HepG2 (cell line): ENCODE results near the gene CUL2. TPM values are rescaled to one million over a fixed set of nuclear protein-coding genes. Genes with fewer than 3 reads are reported as not detected.

Experiments
- AHDC1 ChIP-seq: sonication (generic); formaldehyde crosslinking; IDR thresholded peaks from 2 replicates; pipeline ENCODE4 v1.5.1; 2020; ENCODE audit warnings: mild to moderate bottlenecking, missing genetic modification reagents, borderline replicate concordance
- ASH2L ChIP-seq: fragments of 300-600, 200-600 bp; sonication (generic); IDR thresholded peaks from 2 replicates; pipeline ENCODE4 v1.7.0; 2017; ENCODE audit warnings: low read depth, mild to moderate bottlenecking, moderate library complexity, mixed read lengths, low read length; ENCODE audit not compliant: insufficient read length
- HMG20B ChIP-seq: conservative IDR thresholded peaks from 2 replicates; pipeline ENCODE4 v1.6.1; 2016; ENCODE audit warnings: missing genetic modification reagents, missing compliant biosample characterization
- NFIC ChIP-seq: IDR thresholded peaks from 2 replicates; pipeline ENCODE4 v1.6.1; 2012; ENCODE audit warnings: mild to moderate bottlenecking, low read length, inconsistent platforms
- NFKB2 ChIP-seq: sonication (generic); formaldehyde crosslinking; IDR thresholded peaks from 2 replicates; pipeline ENCODE4 v1.4.0; 2020; ENCODE audit warnings: missing genetic modification reagents, borderline replicate concordance
- PCBP2 ChIP-seq: fragments of 200-400 bp; formaldehyde crosslinking; optimal IDR thresholded peaks from 2 replicates; pipeline ENCODE3; 2018; ENCODE audit warnings: low read length, low read depth; ENCODE audit not compliant: poor library complexity, severe bottlenecking
- SALL1 ChIP-seq: sonication (generic); formaldehyde crosslinking; IDR thresholded peaks from 2 replicates; pipeline ENCODE4 v1.8.0; 2022; ENCODE audit warnings: mild to moderate bottlenecking, missing genetic modification reagents
- SIN3A ChIP-seq: IDR thresholded peaks from 2 replicates; pipeline ENCODE4 v1.6.1; 2011; ENCODE audit warnings: low read depth, mild to moderate bottlenecking, control low read depth, low read length, borderline replicate concordance
- SP2 ChIP-seq: sonication (generic); formaldehyde crosslinking; IDR thresholded peaks from 2 replicates; pipeline ENCODE4 v1.5.1; 2020; ENCODE audit warnings: mild to moderate bottlenecking, missing genetic modification reagents
- TRIM24 ChIP-seq: sonication (generic); formaldehyde crosslinking; IDR thresholded peaks from 2 replicates; pipeline ENCODE4 v1.8.0; 2022; ENCODE audit warnings: mild to moderate bottlenecking, missing genetic modification reagents
- ZNF138 ChIP-seq: sonication (generic); formaldehyde crosslinking; IDR thresholded peaks from 2 replicates; pipeline ENCODE4 v1.5.0; 2020; ENCODE audit warnings: mild to moderate bottlenecking, low read depth, missing genetic modification reagents
- ZNF253 ChIP-seq: sonication (generic); formaldehyde crosslinking; IDR thresholded peaks from 2 replicates; pipeline ENCODE4 v1.8.0; 2022; ENCODE audit warnings: mild to moderate bottlenecking, missing genetic modification reagents, borderline replicate concordance
- ZNF30 ChIP-seq: sonication (generic); formaldehyde crosslinking; IDR thresholded peaks from 2 replicates; pipeline ENCODE4 v1.5.0; 2020; ENCODE audit warnings: mild to moderate bottlenecking, missing genetic modification reagents
- ZNF337 ChIP-seq: sonication (generic); formaldehyde crosslinking; IDR thresholded peaks from 2 replicates; pipeline ENCODE4 v1.5.1; 2020; ENCODE audit warnings: missing genetic modification reagents, low read depth, mild to moderate bottlenecking, borderline replicate concordance
- ZNF556 ChIP-seq: sonication (generic); formaldehyde crosslinking; IDR thresholded peaks from 2 replicates; pipeline ENCODE4 v1.4.0; 2020; ENCODE audit warnings: mild to moderate bottlenecking, missing genetic modification reagents, borderline replicate concordance
- ZNF678 ChIP-seq: sonication (generic); formaldehyde crosslinking; IDR thresholded peaks from 2 replicates; pipeline ENCODE4 v1.4.0; 2020; ENCODE audit warnings: mild to moderate bottlenecking, missing genetic modification reagents
- polyA plus RNA-seq, 8 experiments: library from polyadenylated mRNA; depleted of rRNA in 3 of 8; stranded (reverse) in 7 of 8; unstranded in 1 of 8; fragments of >200 nt; fragmentation: Illumina TruSeq in 4 of 8; extraction: Trizol in 4 of 8; gene quantifications; 2 replicates each; pipeline versions ENCODE4 v1.2.1 to v1.2.3, GENCODE V29; 2011 to 2016; ENCODE audit warnings: low read depth in 4 of 8, missing spikeins in 1 of 8, mixed read lengths in 1 of 8; ENCODE audit not compliant: insufficient read depth in 1 of 8
- total RNA-seq, 5 experiments: library from RNA; depleted of rRNA; stranded (reverse); fragments of >200 nt; fragmentation: Illumina TruSeq; extraction: Trizol; gene quantifications; 2 replicates each; pipeline ENCODE4 v1.2.3, GENCODE V29; 2016; ENCODE audit warnings: low read depth in 1 of 5
- TF ChIP-seq, protein P1 (sequence below): sonication (generic); formaldehyde crosslinking; IDR thresholded peaks from 2 replicates; pipeline ENCODE4 v1.8.1; 2023; ENCODE audit warnings: missing genetic modification reagents, mild to moderate bottlenecking, borderline replicate concordance
- TF ChIP-seq, protein P2 (sequence below): sonication (generic); formaldehyde crosslinking; IDR thresholded peaks from 2 replicates; pipeline ENCODE4 v1.5.0; 2020; ENCODE audit warnings: missing genetic modification reagents, mild to moderate bottlenecking, borderline replicate concordance
- TF ChIP-seq, protein P3 (sequence below): IDR thresholded peaks from 2 replicates; pipeline ENCODE4 v1.4.0; 2020; ENCODE audit warnings: mild to moderate bottlenecking, missing genetic modification reagents

The CUL2 gene
- total and polyA plus RNA-seq, 2 of the 13 experiments (the other 11 are each of a cell fraction or from before 2014, with no cell fraction given): 9.6 to 33.1 TPM

GRCh38 chr10:35090162-35090954, at the start of gene CUL2 (continued):
- TF ChIP-seq, protein P1, sequence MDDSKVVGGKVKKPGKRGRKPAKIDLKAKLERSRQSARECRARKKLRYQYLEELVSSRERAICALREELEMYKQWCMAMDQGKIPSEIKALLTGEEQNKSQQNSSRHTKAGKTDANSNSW (CRISPR knock-in tag): no peak
- TF ChIP-seq, protein P2, sequence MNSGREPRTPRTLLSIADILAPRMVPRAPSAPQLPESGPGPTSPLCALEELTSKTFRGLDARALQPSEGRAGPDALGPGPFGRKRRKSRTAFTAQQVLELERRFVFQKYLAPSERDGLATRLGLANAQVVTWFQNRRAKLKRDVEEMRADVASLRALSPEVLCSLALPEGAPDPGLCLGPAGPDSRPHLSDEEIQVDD (CRISPR knock-in tag): no peak
- TF ChIP-seq ZNF253 (CRISPR knock-in tag) (no peak), TRIM24 (no peak), SALL1 (CRISPR knock-in tag) (peak; percentile 84), NFIC (no peak; the same call in 1 of the 2 replicates), NFKB2 (CRISPR knock-in tag) (no peak; the same call in 1 of the 2 replicates), ZNF678 (CRISPR knock-in tag) (no peak), AHDC1 (CRISPR knock-in tag) (no peak), SIN3A (no peak; the same call in 1 of the 2 replicates), PCBP2 (no peak), ASH2L (peak; percentile 98), HMG20B (no peak), ZNF138 (CRISPR knock-in tag) (0 out of 2 replicates have a peak, but pooled peaks have one; percentile 30), SP2 (CRISPR knock-in tag) (0 out of 2 replicates have a peak, but pooled peaks have one; percentile 35), ZNF337 (CRISPR knock-in tag) (no peak), ZNF30 (CRISPR knock-in tag) (no peak), ZNF556 (CRISPR knock-in tag) (peak; percentile 62; the same call in 1 of the 2 replicates)
- TF ChIP-seq, protein P3, sequence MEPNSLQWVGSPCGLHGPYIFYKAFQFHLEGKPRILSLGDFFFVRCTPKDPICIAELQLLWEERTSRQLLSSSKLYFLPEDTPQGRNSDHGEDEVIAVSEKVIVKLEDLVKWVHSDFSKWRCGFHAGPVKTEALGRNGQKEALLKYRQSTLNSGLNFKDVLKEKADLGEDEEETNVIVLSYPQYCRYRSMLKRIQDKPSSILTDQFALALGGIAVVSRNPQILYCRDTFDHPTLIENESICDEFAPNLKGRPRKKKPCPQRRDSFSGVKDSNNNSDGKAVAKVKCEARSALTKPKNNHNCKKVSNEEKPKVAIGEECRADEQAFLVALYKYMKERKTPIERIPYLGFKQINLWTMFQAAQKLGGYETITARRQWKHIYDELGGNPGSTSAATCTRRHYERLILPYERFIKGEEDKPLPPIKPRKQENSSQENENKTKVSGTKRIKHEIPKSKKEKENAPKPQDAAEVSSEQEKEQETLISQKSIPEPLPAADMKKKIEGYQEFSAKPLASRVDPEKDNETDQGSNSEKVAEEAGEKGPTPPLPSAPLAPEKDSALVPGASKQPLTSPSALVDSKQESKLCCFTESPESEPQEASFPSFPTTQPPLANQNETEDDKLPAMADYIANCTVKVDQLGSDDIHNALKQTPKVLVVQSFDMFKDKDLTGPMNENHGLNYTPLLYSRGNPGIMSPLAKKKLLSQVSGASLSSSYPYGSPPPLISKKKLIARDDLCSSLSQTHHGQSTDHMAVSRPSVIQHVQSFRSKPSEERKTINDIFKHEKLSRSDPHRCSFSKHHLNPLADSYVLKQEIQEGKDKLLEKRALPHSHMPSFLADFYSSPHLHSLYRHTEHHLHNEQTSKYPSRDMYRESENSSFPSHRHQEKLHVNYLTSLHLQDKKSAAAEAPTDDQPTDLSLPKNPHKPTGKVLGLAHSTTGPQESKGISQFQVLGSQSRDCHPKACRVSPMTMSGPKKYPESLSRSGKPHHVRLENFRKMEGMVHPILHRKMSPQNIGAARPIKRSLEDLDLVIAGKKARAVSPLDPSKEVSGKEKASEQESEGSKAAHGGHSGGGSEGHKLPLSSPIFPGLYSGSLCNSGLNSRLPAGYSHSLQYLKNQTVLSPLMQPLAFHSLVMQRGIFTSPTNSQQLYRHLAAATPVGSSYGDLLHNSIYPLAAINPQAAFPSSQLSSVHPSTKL (CRISPR knock-in tag): peak; percentile 37; the same call in 1 of the 2 replicates
